Fibroblast of mammary gland (primary cell): ENCODE measurements around the gene RGN.
"Not testable (repeated sequence)": the region's sequence is repeated elsewhere in the genome, so short reads cannot be mapped to it uniquely, and the experiment has no call there.

Experiments
- DNase-seq: peaks from one replicate; pipeline ENCODE4 v3.0.0-alpha.2; 2010; ENCODE audit warnings: low read depth
- H3K4me3 ChIP-seq: 2 replicates; pipeline ENCODE4 v1.5.1; 2011; ENCODE audit warnings: low read depth, mild to moderate bottlenecking, low read length, moderate library complexity; ENCODE audit not compliant: control insufficient read depth
- CTCF ChIP-seq: conservative IDR thresholded peaks from 2 replicates; pipeline ENCODE4 v1.5.1; 2011; ENCODE audit warnings: low read depth, low read length, inconsistent platforms; ENCODE audit not compliant: control insufficient read depth, insufficient read depth

The RGN gene

GRCh38 chrX:47093248-47093647 is 15.0 kb downstream of the RGN start:
- TF ChIP-seq CTCF, result peak; percentile 51
- no peak overlapping the region for H3K4me3 ChIP-seq
- DNase-seq, result peak; percentile 45

GRCh38 chrX:47093860-47094259 is 15.6 kb downstream of the RGN start:
- no peak overlapping the region for H3K4me3 ChIP-seq
- TF ChIP-seq CTCF, result no peak
- no peak for DNase-seq

- TF ChIP-seq CTCF, result no peak
- DNase-seq, result no peak
- H3K4me3 ChIP-seq, result no peak overlapping the region
Observed at GRCh38 chrX:47097018-47097417, 18.8 kb downstream of the RGN start.

- DNase-seq, result no peak
- no peak overlapping the region for H3K4me3 ChIP-seq
- TF ChIP-seq CTCF, result no peak
Observed at GRCh38 chrX:47098338-47099094, 20.3 kb downstream of the RGN start.

- no peak for TF ChIP-seq CTCF
- H3K4me3 ChIP-seq, result no peak overlapping the region
Observed at GRCh38 chrX:47101206-47101605, 23.0 kb downstream of the RGN start.

GRCh38 chrX:47110936-47111615 is 32.8 kb downstream of the RGN start:
- not testable (repeated sequence) for DNase-seq, H3K4me3 ChIP-seq

More at GRCh38 chrX:47101206-47101605, 23.0 kb downstream of the RGN start:
- DNase-seq, result no peak

GRCh38 chrX:47112316-47112954 is 34.2 kb downstream of the RGN start:
- peak; percentile 12 for DNase-seq
- no peak for TF ChIP-seq CTCF
- no peak overlapping the region for H3K4me3 ChIP-seq

GRCh38 chrX:47116551-47117110 is 38.4 kb downstream of the RGN start:
- H3K4me3 ChIP-seq, DNase-seq: not testable (repeated sequence)

- not testable (repeated sequence) for DNase-seq, H3K4me3 ChIP-seq
Observed at GRCh38 chrX:47124466-47124865, 46.2 kb downstream of the RGN start.
